ENCODE measurements around the gene FAM114A2. TPM values are rescaled to one million over a fixed set of nuclear protein-coding genes. Genes with fewer than 3 reads are reported as not detected.
A peak's percentile ranks its signal among the peaks of the same experiment; 100 is the strongest.

FAM114A2 gene
- total and polyA plus RNA-seq, 7 donors = 4.9 to 41.0 (median 14.3) TPM

DNA sequence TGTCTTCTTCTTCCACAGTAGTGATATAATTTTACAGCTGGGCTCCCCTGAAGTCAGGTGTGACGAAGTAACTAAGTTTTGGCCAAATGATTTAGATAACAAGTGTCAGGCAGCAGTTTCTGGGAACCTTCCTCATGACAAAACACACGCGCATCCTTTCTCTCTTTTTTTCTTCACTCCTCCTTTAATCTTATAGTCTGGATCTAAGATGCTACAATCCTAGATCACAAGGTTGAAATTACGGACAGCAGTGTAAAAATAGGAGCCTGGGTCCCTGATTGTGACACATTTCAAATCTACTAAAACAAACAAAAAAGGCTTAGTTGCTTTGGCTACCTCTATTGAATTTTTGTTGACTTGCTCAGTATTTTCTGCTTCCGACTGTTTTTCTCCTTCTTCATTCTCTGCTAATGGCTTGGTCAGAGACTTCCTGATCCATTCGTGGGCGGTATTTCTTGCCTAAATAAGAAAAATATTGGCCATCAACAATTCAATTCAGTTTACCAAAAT lies 36.1 kb downstream of the FAM114A2 start:
- Histone ChIP-seq H3K27me3 (no peaks in the 10 kb centered on the region), H3K4me1 (peaks cover 0 to 6% (median 0%) of the 10 kb centered on the region in 4 donors), H3K9me3 (no peaks in the 10 kb centered on the region), H3K36me3 (peaks cover 0 to 22% (median 0%) of the 10 kb centered on the region in 4 donors), H3K4me3 (no peak overlapping the region), H3K27ac (peak overlapping the region in 3 of 4 donors; percentile 55 to 75 (median 57))
- TF ChIP-seq EP300 (IDR thresholded peaks at IDR 0.05) = no peak
- peak in 1 of 4 donors; percentile 0 for TF ChIP-seq POLR2AphosphoS5 (IDR thresholded peaks at IDR 0.05)
- WGBS, 2 donors = 78 to 82% methylated on average over 7 of the region's 7 CpGs
- intact Hi-C loops (cut with DNase I) = no loop called here
- no peak for DNase-seq

DNA sequence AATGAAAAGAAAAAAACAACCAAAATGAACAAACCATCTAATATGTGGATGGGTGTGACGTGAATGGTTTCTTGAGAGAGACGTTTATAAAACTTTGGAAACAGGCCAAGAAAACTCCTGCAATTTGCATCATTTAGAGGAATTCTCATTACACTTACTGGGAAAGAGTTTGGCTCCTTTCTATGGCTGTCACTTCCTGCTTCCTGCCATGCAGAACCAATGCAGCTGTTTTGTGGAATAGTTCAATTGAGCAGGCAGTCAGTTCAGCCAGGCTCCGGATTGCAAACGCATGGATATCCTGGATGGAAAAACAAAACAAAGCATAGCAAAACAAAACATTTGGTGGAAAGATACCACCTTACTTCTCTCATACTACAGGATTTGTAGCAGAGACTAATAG lies 36.6 kb downstream of the FAM114A2 start:
- Histone ChIP-seq H3K27me3 (no peaks in the 10 kb centered on the region), H3K9me3 (no peaks in the 10 kb centered on the region), H3K27ac (peak overlapping the region in 3 of 4 donors; percentile 55 to 75 (median 57)), H3K36me3 (peaks cover 0 to 22% (median 0%) of the 10 kb centered on the region in 4 donors), H3K4me3 (no peak overlapping the region), H3K4me1 (peaks cover 0 to 6% (median 0%) of the 10 kb centered on the region in 4 donors)
- DNase-seq = peak; percentile 76
- TF ChIP-seq, protein P1, sequence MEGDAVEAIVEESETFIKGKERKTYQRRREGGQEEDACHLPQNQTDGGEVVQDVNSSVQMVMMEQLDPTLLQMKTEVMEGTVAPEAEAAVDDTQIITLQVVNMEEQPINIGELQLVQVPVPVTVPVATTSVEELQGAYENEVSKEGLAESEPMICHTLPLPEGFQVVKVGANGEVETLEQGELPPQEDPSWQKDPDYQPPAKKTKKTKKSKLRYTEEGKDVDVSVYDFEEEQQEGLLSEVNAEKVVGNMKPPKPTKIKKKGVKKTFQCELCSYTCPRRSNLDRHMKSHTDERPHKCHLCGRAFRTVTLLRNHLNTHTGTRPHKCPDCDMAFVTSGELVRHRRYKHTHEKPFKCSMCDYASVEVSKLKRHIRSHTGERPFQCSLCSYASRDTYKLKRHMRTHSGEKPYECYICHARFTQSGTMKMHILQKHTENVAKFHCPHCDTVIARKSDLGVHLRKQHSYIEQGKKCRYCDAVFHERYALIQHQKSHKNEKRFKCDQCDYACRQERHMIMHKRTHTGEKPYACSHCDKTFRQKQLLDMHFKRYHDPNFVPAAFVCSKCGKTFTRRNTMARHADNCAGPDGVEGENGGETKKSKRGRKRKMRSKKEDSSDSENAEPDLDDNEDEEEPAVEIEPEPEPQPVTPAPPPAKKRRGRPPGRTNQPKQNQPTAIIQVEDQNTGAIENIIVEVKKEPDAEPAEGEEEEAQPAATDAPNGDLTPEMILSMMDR (IDR thresholded peaks at IDR 0.05) = no peak
- TF ChIP-seq POLR2A (IDR thresholded peaks at IDR 0.05) (no peak), POLR2AphosphoS5 (IDR thresholded peaks at IDR 0.05) (peak; percentile 37 to 68 (median 62)), EP300 (IDR thresholded peaks at IDR 0.05) (peak in 1 of 4 donors; percentile 38)
- WGBS, 2 donors = 29 to 50% methylated on average over 4 of the region's 4 CpGs
- intact Hi-C loops (cut with DNase I) = no loop called here

DNA sequence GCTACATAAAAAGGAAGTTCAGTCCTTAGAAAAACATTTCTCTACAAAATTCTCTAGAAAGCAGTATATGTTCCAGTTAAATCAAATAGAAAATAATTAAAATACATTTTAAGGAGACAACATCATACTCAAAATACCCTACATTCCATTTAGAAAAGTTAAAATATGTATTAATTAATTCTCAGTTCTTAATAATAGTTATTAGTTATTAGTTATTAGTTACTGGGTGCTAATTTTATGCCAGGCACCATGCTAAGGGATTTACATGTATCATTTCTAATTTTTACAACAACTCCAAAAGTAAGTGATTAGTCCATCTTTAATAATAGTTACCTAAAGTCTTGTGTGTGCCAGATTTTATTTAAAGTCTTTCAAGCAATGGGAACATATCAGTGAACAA lies 38.0 kb downstream of the FAM114A2 start:
- H3K4me1 ChIP-seq = peaks cover 0 to 6% (median 0%) of the 10 kb centered on the region in 4 donors
- H3K9me3 ChIP-seq = no peaks in the 10 kb centered on the region
- H3K4me3 ChIP-seq = no peak overlapping the region
- TF ChIP-seq, protein P1 (IDR thresholded peaks at IDR 0.05) = no peak
- TF ChIP-seq POLR2A (IDR thresholded peaks at IDR 0.05) (no peak), POLR2AphosphoS5 (IDR thresholded peaks at IDR 0.05) (no peak), EP300 (IDR thresholded peaks at IDR 0.05) (no peak)
- peaks cover 0 to 23% (median 3%) of the 10 kb centered on the region in 4 donors for H3K36me3 ChIP-seq
- DNase-seq = no peak
- H3K27me3 ChIP-seq = no peaks in the 10 kb centered on the region
- intact Hi-C loops (cut with DNase I) = no loop called here
- peak overlapping the region in 1 of 4 donors; percentile 75 for H3K27ac ChIP-seq

DNA sequence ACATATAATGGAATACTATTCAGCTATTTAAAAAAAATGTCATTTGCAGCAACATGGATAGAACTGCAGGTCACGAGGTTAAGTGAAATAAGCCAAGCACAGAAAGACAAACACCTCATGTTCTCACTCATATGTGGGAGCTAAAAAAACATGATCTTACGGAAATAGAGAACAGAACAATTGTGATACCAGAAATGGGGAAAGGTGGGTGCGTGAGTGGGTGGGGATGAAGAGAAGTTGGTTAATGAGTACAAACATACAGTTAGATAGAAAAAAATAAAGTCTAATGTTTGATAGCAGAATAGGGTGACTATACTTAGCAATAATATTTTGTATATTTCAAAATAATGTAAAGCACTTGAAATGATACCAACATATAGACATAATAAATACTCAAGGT lies 38.7 kb downstream of the FAM114A2 start:
- Histone ChIP-seq H3K4me1 (peaks cover 0 to 6% (median 0%) of the 10 kb centered on the region in 4 donors), H3K36me3 (peaks cover 0 to 26% (median 3%) of the 10 kb centered on the region in 4 donors), H3K4me3 (no peak overlapping the region), H3K27ac (no peak overlapping the region), H3K9me3 (no peaks in the 10 kb centered on the region), H3K27me3 (no peaks in the 10 kb centered on the region)
- DNase-seq = no peak
- WGBS, 2 donors = 96% methylated on average over 3 of the region's 3 CpGs
- TF ChIP-seq, protein P1 (IDR thresholded peaks at IDR 0.05) = no peak
- TF ChIP-seq POLR2A (IDR thresholded peaks at IDR 0.05) (no peak), POLR2AphosphoS5 (IDR thresholded peaks at IDR 0.05) (no peak), EP300 (IDR thresholded peaks at IDR 0.05) (no peak)
- intact Hi-C loops (cut with DNase I) = no loop called here

DNA sequence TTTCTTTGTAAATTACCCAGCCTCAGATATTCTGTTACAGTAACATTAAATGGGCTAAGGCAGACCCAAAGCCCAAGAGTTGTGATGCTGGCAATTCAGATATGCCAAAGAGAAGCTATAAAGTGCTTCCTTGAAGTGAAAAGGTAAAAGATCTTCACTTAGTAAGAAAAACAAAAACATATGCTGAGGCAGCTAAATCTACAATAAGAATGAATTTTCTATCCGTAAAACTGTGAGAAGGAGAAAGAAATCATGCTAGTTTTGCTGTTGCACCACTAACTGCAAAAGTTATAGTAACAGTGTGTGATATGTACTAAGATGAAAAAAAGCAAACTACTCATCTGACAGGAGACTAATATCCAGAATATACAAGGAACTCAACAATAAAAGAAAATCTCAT lies 39.9 kb downstream of the FAM114A2 start:
- Histone ChIP-seq H3K36me3 (peaks cover 0 to 27% (median 3%) of the 10 kb centered on the region in 4 donors), H3K9me3 (no peaks in the 10 kb centered on the region), H3K27me3 (no peaks in the 10 kb centered on the region), H3K4me1 (peaks cover 0 to 6% (median 0%) of the 10 kb centered on the region in 4 donors), H3K27ac (no peak overlapping the region), H3K4me3 (no peak overlapping the region)
- intact Hi-C loops (cut with DNase I) = no loop called here
- TF ChIP-seq EP300 (IDR thresholded peaks at IDR 0.05) (no peak), POLR2A (IDR thresholded peaks at IDR 0.05) (no peak), POLR2AphosphoS5 (IDR thresholded peaks at IDR 0.05) (no peak)
- TF ChIP-seq, protein P1 (IDR thresholded peaks at IDR 0.05) = no peak
- DNase-seq = no peak
- WGBS, 2 donors = 98 to 99% methylated on average over 1 of the region's 1 CpG

Measured in sigmoid colon (tissue), 7 donors.